ENCODE results near the gene KLHL24. TPM values are rescaled to one million over a fixed set of nuclear protein-coding genes. Genes with fewer than 3 reads are reported as not detected.
A peak's percentile ranks its signal among the peaks of the same experiment; 100 is the strongest.

The KLHL24 gene
- total and polyA plus RNA-seq, 2 donors (not counting 1 experiment from before 2014, with no cell fraction given), result 20.4 to 70.7 TPM

DNA sequence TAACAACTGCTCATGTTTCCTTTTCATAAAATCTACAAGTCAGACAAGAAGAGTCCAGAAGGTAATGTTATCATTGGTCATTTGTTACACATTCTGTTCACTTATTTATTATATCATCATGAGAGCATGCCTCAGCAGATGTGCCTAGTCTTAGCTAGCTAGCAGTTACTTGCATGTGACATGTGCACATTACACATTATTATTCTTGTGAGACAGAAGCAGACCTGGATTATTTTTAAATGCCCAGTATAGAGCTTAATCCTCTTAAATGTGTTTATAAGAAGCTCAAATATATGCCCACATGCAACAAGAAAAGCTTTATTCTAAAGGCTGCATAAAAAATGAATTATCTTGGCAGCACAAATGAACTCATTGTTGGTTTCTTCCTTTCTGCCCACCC lies 74.8 kb downstream of the KLHL24 start:
- peak in 1 of 2 donors; percentile 30 for DNase-seq (ENCODE audit: low read depth in 2 of 2)
- no peak overlapping the region for H2AFZ ChIP-seq (ENCODE audit: low read length)
- H3K4me2 ChIP-seq (ENCODE audit: extremely low read depth, insufficient read depth, low read length), result no peak overlapping the region
- peaks cover 70% of the 10 kb centered on the region for H3K79me2 ChIP-seq (ENCODE audit: control insufficient read depth, insufficient read depth, low read length)
- H3K36me3 ChIP-seq (ENCODE audit: control insufficient read depth, insufficient read depth, low read length), result no peaks in the 10 kb centered on the region
- H4K20me1 ChIP-seq (ENCODE audit: control insufficient read depth, extremely low read depth, insufficient read depth, low read length), result peaks cover 2% of the 10 kb centered on the region
- no peaks in the 10 kb centered on the region for H3K27me3 ChIP-seq (ENCODE audit: control insufficient read depth, insufficient read depth, low read length)
- no peaks in the 10 kb centered on the region for H3K4me1 ChIP-seq (ENCODE audit: control insufficient read depth, extremely low read depth, insufficient read depth, low read length)
- TF ChIP-seq, protein P1, sequence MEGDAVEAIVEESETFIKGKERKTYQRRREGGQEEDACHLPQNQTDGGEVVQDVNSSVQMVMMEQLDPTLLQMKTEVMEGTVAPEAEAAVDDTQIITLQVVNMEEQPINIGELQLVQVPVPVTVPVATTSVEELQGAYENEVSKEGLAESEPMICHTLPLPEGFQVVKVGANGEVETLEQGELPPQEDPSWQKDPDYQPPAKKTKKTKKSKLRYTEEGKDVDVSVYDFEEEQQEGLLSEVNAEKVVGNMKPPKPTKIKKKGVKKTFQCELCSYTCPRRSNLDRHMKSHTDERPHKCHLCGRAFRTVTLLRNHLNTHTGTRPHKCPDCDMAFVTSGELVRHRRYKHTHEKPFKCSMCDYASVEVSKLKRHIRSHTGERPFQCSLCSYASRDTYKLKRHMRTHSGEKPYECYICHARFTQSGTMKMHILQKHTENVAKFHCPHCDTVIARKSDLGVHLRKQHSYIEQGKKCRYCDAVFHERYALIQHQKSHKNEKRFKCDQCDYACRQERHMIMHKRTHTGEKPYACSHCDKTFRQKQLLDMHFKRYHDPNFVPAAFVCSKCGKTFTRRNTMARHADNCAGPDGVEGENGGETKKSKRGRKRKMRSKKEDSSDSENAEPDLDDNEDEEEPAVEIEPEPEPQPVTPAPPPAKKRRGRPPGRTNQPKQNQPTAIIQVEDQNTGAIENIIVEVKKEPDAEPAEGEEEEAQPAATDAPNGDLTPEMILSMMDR (conservative IDR thresholded peaks at IDR 0.05 in 1 of 2, IDR thresholded peaks at IDR 0.05 in 1 of 2; ENCODE audit: low read depth in 1 of 2, low read length in 2 of 2), result no peak
- no peak for TF ChIP-seq EZH2 (IDR thresholded peaks at IDR 0.05; ENCODE audit: low read length, missing control alignments)
- H3K4me3 ChIP-seq (replicated peaks in 1 of 4; ENCODE audit: control extremely low read depth in 1 of 4, insufficient read depth in 1 of 4, low read depth in 3 of 4, low read length in 4 of 4), result no peak overlapping the region
- H3K9me3 ChIP-seq (ENCODE audit: control insufficient read depth, insufficient read depth, low read depth, low read length), result no peaks in the 10 kb centered on the region
- H3K9ac ChIP-seq (ENCODE audit: insufficient read depth, low read length), result no peak overlapping the region
- H3K27ac ChIP-seq (ENCODE audit: insufficient read depth, low read length), result no peak overlapping the region

DNA sequence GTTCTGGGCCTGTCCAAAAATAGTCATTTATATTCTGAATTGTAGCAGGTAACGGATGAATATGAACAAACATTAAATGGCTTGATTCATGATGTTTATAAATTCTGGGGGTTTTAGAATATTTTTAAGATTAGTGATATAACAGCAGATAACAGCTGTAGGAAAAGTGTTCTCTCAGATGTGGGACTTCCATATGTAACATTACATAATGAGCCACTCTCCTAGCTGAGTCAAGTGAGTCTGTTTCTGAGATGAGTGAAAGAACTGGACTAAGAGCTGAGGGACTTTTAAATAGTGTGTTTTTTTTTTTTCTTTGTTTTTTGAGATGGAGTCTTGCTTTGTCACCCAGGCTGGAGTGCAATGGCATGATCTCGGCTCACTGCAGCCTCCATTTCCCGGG lies 76.1 kb downstream of the KLHL24 start:
- H3K4me2 ChIP-seq (ENCODE audit: extremely low read depth, insufficient read depth, low read length), result no peak overlapping the region
- H3K4me3 ChIP-seq (replicated peaks in 1 of 4; ENCODE audit: control extremely low read depth in 1 of 4, insufficient read depth in 1 of 4, low read depth in 3 of 4, low read length in 4 of 4), result no peak overlapping the region
- H2AFZ ChIP-seq (ENCODE audit: low read length), result no peak overlapping the region
- peak in 1 of 2 donors; percentile 43 for DNase-seq (ENCODE audit: low read depth in 2 of 2)
- peaks cover 2% of the 10 kb centered on the region for H4K20me1 ChIP-seq (ENCODE audit: control insufficient read depth, extremely low read depth, insufficient read depth, low read length)
- no peaks in the 10 kb centered on the region for H3K27me3 ChIP-seq (ENCODE audit: control insufficient read depth, insufficient read depth, low read length)
- no peak overlapping the region for H3K27ac ChIP-seq (ENCODE audit: insufficient read depth, low read length)
- H3K4me1 ChIP-seq (ENCODE audit: control insufficient read depth, extremely low read depth, insufficient read depth, low read length), result no peaks in the 10 kb centered on the region
- TF ChIP-seq, protein P1 (conservative IDR thresholded peaks at IDR 0.05 in 1 of 2, IDR thresholded peaks at IDR 0.05 in 1 of 2; ENCODE audit: low read depth in 1 of 2, low read length in 2 of 2), result no peak
- no peak for TF ChIP-seq EZH2 (IDR thresholded peaks at IDR 0.05; ENCODE audit: low read length, missing control alignments)
- no peak overlapping the region for H3K9ac ChIP-seq (ENCODE audit: insufficient read depth, low read length)
- no peaks in the 10 kb centered on the region for H3K9me3 ChIP-seq (ENCODE audit: control insufficient read depth, insufficient read depth, low read depth, low read length)
- H3K79me2 ChIP-seq (ENCODE audit: control insufficient read depth, insufficient read depth, low read length), result peaks cover 60% of the 10 kb centered on the region
- no peaks in the 10 kb centered on the region for H3K36me3 ChIP-seq (ENCODE audit: control insufficient read depth, insufficient read depth, low read length)

DNA sequence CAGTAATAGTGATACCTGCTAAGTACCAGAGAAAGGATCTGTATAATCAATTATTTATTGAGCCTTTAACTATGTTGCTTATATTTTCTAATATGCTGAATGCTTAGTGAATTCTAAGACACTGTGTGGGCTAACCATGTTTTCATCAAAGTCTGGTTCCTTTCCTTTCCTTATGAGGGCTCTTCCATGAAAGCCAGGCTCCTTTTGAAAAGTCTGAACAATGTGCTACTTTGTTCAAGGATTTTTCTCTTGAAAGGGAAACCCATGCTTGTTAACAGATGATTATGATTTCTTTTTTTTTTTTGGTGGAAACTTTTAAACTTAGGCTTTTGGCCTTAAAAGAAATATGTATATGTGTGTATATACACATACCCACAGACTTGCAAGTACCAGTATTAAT lies 79.2 kb downstream of the KLHL24 start:
- H3K36me3 ChIP-seq (ENCODE audit: control insufficient read depth, insufficient read depth, low read length), result no peaks in the 10 kb centered on the region
- H3K27me3 ChIP-seq (ENCODE audit: control insufficient read depth, insufficient read depth, low read length), result no peaks in the 10 kb centered on the region
- H3K4me1 ChIP-seq (ENCODE audit: control insufficient read depth, extremely low read depth, insufficient read depth, low read length), result no peaks in the 10 kb centered on the region
- no peak for TF ChIP-seq EZH2 (IDR thresholded peaks at IDR 0.05; ENCODE audit: low read length, missing control alignments)
- TF ChIP-seq, protein P1 (conservative IDR thresholded peaks at IDR 0.05 in 1 of 2, IDR thresholded peaks at IDR 0.05 in 1 of 2; ENCODE audit: low read depth in 1 of 2, low read length in 2 of 2), result no peak
- peaks cover 35% of the 10 kb centered on the region for H3K79me2 ChIP-seq (ENCODE audit: control insufficient read depth, insufficient read depth, low read length)
- H3K9me3 ChIP-seq (ENCODE audit: control insufficient read depth, insufficient read depth, low read depth, low read length), result no peaks in the 10 kb centered on the region
- no peak overlapping the region for H3K4me2 ChIP-seq (ENCODE audit: extremely low read depth, insufficient read depth, low read length)
- H2AFZ ChIP-seq (ENCODE audit: low read length), result no peak overlapping the region
- no peak for DNase-seq (ENCODE audit: low read depth in 2 of 2)
- no peak overlapping the region for H3K27ac ChIP-seq (ENCODE audit: insufficient read depth, low read length)
- peaks cover 2% of the 10 kb centered on the region for H4K20me1 ChIP-seq (ENCODE audit: control insufficient read depth, extremely low read depth, insufficient read depth, low read length)
- H3K4me3 ChIP-seq (replicated peaks in 1 of 4; ENCODE audit: control extremely low read depth in 1 of 4, insufficient read depth in 1 of 4, low read depth in 3 of 4, low read length in 4 of 4), result no peak overlapping the region
- H3K9ac ChIP-seq (ENCODE audit: insufficient read depth, low read length), result no peak overlapping the region

All from fibroblast of lung (primary cell).